ENCODE data around the gene MED1.

DNA sequence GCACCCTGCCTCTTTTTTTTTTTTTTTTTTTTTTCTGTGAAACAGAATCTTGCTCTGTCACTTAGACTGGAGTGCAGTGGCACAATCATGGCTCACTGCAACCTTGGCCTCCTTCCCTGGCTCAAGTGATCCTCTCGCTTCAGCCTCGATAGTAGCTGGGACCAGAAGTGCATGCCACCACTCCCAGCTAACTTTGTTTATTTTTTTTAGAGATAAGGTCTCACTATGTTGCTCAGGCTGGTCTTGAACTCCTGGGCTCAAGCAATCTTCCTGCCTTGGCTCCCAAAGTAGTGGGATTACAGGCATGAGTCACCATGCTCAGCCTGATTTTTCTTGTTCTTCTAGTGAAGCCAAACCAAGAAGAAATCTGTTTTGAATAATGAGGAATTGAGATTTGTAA is 35.2 kb upstream of the MED1 start:
- TF ChIP-seq, protein P1, sequence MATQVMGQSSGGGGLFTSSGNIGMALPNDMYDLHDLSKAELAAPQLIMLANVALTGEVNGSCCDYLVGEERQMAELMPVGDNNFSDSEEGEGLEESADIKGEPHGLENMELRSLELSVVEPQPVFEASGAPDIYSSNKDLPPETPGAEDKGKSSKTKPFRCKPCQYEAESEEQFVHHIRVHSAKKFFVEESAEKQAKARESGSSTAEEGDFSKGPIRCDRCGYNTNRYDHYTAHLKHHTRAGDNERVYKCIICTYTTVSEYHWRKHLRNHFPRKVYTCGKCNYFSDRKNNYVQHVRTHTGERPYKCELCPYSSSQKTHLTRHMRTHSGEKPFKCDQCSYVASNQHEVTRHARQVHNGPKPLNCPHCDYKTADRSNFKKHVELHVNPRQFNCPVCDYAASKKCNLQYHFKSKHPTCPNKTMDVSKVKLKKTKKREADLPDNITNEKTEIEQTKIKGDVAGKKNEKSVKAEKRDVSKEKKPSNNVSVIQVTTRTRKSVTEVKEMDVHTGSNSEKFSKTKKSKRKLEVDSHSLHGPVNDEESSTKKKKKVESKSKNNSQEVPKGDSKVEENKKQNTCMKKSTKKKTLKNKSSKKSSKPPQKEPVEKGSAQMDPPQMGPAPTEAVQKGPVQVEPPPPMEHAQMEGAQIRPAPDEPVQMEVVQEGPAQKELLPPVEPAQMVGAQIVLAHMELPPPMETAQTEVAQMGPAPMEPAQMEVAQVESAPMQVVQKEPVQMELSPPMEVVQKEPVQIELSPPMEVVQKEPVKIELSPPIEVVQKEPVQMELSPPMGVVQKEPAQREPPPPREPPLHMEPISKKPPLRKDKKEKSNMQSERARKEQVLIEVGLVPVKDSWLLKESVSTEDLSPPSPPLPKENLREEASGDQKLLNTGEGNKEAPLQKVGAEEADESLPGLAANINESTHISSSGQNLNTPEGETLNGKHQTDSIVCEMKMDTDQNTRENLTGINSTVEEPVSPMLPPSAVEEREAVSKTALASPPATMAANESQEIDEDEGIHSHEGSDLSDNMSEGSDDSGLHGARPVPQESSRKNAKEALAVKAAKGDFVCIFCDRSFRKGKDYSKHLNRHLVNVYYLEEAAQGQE (IDR thresholded peaks at IDR 0.05; ENCODE audit: low read depth), result no peak
- no peak for TF ChIP-seq TEAD4 (IDR thresholded peaks at IDR 0.05)
- TF ChIP-seq YY1 (IDR thresholded peaks at IDR 0.05; ENCODE audit: low read depth), result no peak
- TF ChIP-seq NFIC (IDR thresholded peaks at IDR 0.05), result no peak
- TF ChIP-seq ZBTB7A (IDR thresholded peaks at IDR 0.05; ENCODE audit: low read depth), result no peak
- TF ChIP-seq CREB1 (IDR thresholded peaks at IDR 0.05; ENCODE audit: low read depth), result no peak

All from Ishikawa (cell line).